Activated CD8-positive, alpha-beta T cell treated with anti-CD3 and anti-CD28 coated beads for 36 hours (primary cell): ENCODE data around the gene MBNL3. TPM values are rescaled to one million over a fixed set of nuclear protein-coding genes. Genes with fewer than 3 reads are reported as not detected.

Experiments used
- ATAC-seq: fragments of 200-7000 bp; cut with Tn5 transposase; one replicate; pipeline ENCODE4 v1.10.0; 2021; ENCODE audit warnings: mild to moderate bottlenecking, moderate library complexity
- CTCF ChIA-PET: fragments of 350-600 bp; sonication (Branson Sonifier 250); formaldehyde crosslinking; loops from one replicate; lab custom pipeline; 2021; ENCODE audit warnings: antibody characterized with exemption; lab: Charles Lee
- POLR2A ChIA-PET: fragments of 350-600 bp; sonication (Branson Sonifier 250); formaldehyde crosslinking; loops from one replicate; lab custom pipeline; 2021; ENCODE audit warnings: antibody characterized with exemption; lab: Charles Lee
- DNase-seq: peaks from one replicate; pipeline ENCODE4 v3.0.0-alpha.2; 2020
- H3K27ac Mint-ChIP-seq: one replicate; pipeline ENCODE4 v1.8.0; 2021; ENCODE audit warnings: mild to moderate bottlenecking, mixed read lengths
- H3K27me3 Mint-ChIP-seq: one replicate; pipeline ENCODE4 v1.8.0; 2021; ENCODE audit warnings: mixed read lengths
- H3K36me3 Mint-ChIP-seq: one replicate; pipeline ENCODE4 v1.8.0; 2021; ENCODE audit warnings: low read depth, mixed read lengths
- H3K4me1 Mint-ChIP-seq: one replicate; pipeline ENCODE4 v1.8.0; 2021; ENCODE audit warnings: low read depth, mixed read lengths
- H3K4me3 Mint-ChIP-seq: one replicate; pipeline ENCODE4 v1.8.0; 2021; ENCODE audit warnings: mild to moderate bottlenecking, moderate library complexity, mixed read lengths
- H3K9me3 Mint-ChIP-seq: one replicate; pipeline ENCODE4 v1.8.0; 2021; ENCODE audit warnings: mixed read lengths
- intact Hi-C: fragments of 100-400 bp; cut with micrococcal nuclease; formaldehyde crosslinking; loops from one replicate; pipeline ENCODE4 v1.10.0; 2022
- total RNA-seq, 2 experiments: library from RNA; stranded (reverse); gene quantifications; one replicate each; pipeline ENCODE4 v1.2.3, GENCODE V29; 2021
- TF ChIP-seq, protein P1 (sequence below): fragments of 200-600 bp; IDR thresholded peaks from one replicate; pipeline ENCODE4 v1.8.0; 2022; ENCODE audit warnings: antibody characterized with exemption, mild to moderate bottlenecking

MBNL3 gene
- total RNA-seq, 2 experiments from 2014 or later, result 19.8 to 23.3 TPM

DNA sequence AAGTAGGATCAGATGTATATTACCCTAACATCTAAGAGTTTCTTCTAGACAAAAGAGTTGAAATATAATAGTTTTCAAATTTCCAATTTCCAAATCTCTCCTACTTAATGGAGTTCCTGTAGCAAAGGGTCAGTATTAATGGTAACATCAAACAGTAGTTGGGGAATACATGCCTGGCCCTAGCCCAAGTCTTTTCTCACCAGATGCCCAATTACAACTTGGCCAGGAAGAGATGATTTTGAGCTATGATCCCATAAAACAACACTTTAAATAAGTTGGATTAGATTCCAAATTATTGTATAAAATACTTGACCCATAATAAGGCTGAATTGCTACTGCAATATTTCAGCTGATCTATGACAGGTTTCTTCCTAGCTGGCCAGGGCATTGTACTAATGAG is 59.9 kb downstream of the MBNL3 start:
- ATAC-seq, result no peak
- no peaks in the 10 kb centered on the region for H3K27me3 Mint-ChIP-seq
- H3K4me3 Mint-ChIP-seq, result no peak overlapping the region
- intact Hi-C loops, result no loop called here
- no peak overlapping the region for H3K27ac Mint-ChIP-seq
- CTCF ChIA-PET, result no interaction called here
- H3K4me1 Mint-ChIP-seq, result peaks cover 13% of the 10 kb centered on the region
- H3K36me3 Mint-ChIP-seq, result no peaks in the 10 kb centered on the region
- H3K9me3 Mint-ChIP-seq, result no peaks in the 10 kb centered on the region
- POLR2A ChIA-PET, result no interaction called here
- TF ChIP-seq, protein P1, sequence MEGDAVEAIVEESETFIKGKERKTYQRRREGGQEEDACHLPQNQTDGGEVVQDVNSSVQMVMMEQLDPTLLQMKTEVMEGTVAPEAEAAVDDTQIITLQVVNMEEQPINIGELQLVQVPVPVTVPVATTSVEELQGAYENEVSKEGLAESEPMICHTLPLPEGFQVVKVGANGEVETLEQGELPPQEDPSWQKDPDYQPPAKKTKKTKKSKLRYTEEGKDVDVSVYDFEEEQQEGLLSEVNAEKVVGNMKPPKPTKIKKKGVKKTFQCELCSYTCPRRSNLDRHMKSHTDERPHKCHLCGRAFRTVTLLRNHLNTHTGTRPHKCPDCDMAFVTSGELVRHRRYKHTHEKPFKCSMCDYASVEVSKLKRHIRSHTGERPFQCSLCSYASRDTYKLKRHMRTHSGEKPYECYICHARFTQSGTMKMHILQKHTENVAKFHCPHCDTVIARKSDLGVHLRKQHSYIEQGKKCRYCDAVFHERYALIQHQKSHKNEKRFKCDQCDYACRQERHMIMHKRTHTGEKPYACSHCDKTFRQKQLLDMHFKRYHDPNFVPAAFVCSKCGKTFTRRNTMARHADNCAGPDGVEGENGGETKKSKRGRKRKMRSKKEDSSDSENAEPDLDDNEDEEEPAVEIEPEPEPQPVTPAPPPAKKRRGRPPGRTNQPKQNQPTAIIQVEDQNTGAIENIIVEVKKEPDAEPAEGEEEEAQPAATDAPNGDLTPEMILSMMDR, result no peak
- DNase-seq, result no peak

DNA sequence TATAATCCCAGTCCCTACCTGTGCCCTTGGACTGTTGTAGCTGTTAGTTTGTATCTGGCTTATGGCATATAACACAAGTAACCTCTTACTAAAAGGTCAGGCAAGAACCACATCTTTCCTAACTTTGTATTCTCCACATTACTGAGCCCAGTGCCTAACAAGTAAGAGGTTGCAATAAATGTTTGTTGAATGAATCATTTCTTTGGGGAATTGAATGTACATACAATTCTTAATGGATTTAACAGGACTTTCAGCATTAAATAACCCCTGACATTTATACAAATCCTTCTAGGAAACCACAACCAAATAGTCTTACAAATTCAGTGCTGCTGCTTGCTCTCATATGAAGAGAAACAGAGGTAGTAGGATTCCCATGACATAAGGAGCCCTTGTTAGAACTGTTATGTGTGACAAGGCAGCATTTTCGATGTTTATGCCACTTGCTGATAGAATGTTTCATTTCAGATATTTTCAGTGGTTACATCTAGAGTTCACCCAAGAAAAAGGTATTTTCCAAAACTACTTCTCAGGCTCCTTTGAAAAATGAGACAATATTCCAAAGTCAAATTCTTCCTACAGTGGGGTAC is 62.0 kb downstream of the MBNL3 start:
- Mint-ChIP-seq H3K27me3 (no peaks in the 10 kb centered on the region), H3K4me3 (no peak overlapping the region), H3K36me3 (no peaks in the 10 kb centered on the region), H3K27ac (no peak overlapping the region), H3K9me3 (no peaks in the 10 kb centered on the region), H3K4me1 (peaks cover 15% of the 10 kb centered on the region)
- DNase-seq, result no peak
- intact Hi-C loops, result no loop called here
- ATAC-seq, result no peak
- TF ChIP-seq, protein P1, result no peak
- ChIA-PET CTCF (interaction anchor here (1.3 kb wide), 1 partner anchor 65 kb away, joined by 3 read pairs; no protein-coding TSS in a partner anchor), POLR2A (no interaction called here)

DNA sequence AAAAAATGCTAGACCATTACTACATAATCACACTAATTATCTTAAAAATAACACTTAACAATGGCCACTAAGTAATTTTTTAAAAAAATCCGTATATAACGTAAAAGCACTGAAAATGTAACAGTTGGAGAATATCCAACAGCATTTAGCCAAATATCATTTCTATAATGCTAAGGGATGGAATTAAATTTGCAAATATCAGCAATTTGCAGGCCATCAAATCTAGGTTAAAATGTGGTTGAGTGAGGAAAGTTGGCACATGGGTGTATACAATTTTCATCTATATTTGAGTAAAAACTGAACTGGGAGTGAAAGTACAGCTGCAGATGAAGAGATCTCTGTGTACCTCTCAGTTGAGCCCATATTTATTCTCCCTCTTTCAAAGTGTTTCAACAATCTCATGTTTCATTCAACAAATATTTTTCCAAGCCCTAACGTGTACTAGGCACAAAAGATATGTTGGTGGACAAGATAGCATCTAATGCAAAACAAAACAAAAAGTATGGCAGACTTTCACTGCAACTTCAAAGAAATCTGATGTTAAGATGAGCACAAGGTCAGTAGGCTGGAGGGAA is 63.0 kb downstream of the MBNL3 start:
- no peak overlapping the region for H3K4me3 Mint-ChIP-seq
- H3K27me3 Mint-ChIP-seq, result no peaks in the 10 kb centered on the region

DNA sequence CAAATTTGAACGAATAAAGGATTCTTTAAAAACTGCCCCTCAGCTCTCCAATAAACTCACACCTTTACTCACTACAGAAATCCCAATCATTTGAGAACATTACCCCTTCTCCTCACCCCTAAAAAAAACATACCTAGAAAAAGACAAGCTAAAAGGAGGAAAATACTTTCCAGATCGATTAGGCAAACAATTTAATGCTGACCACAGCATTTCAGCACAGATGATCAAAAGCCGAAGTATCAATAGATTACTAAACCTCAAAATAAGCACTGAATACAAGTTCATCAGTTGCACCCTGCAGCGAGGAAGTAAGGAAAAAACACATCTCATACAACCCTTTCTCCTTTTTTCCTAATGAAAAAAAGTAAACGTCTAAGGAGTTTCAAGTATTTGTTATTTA is 65.5 kb downstream of the MBNL3 start:
- H3K36me3 Mint-ChIP-seq, result peaks cover 6% of the 10 kb centered on the region
- H3K27ac Mint-ChIP-seq, result no peak overlapping the region
- no peak for DNase-seq
- H3K4me3 Mint-ChIP-seq, result no peak overlapping the region
- peaks cover 15% of the 10 kb centered on the region for H3K4me1 Mint-ChIP-seq
- ChIA-PET CTCF (no interaction called here), POLR2A (no interaction called here)
- no peaks in the 10 kb centered on the region for H3K9me3 Mint-ChIP-seq
- no peaks in the 10 kb centered on the region for H3K27me3 Mint-ChIP-seq
- no peak for ATAC-seq
- TF ChIP-seq, protein P1, result no peak
- intact Hi-C loops, result no loop called here

More for the DNA sequence above, 63.0 kb downstream of the MBNL3 start:
- Mint-ChIP-seq H3K36me3 (no peaks in the 10 kb centered on the region), H3K4me1 (peaks cover 15% of the 10 kb centered on the region), H3K27ac (no peak overlapping the region), H3K9me3 (no peaks in the 10 kb centered on the region)
- intact Hi-C loops, result no loop called here
- TF ChIP-seq, protein P1, result no peak
- ChIA-PET POLR2A (no interaction called here), CTCF (no interaction called here)
- DNase-seq, result no peak
- no peak for ATAC-seq

DNA sequence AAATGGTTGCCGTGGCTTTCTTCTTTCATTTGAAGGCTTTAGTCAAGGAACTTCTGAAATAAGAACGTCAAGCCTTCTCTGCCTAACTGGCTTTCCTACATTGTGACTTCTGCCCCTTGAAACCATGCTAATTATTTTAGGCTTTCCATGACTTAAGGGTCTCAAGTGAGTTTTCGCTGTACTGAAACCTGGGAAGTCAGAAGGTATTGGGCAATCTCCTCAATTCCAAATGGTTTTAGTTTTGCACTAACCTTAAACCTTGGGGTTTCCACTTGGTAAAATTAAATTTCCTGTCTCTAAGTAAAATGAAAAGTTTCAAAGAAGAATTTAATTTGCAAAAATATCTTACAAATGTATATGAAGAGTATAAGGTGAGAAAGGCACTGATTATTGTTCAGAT is 73.8 kb downstream of the MBNL3 start:
- DNase-seq (no peak), ATAC-seq (no peak)
- Mint-ChIP-seq H3K27me3 (no peaks in the 10 kb centered on the region), H3K9me3 (no peaks in the 10 kb centered on the region), H3K4me1 (peaks cover 2% of the 10 kb centered on the region), H3K4me3 (no peak overlapping the region), H3K27ac (no peak overlapping the region), H3K36me3 (peaks cover under 1% of the 10 kb centered on the region)
- intact Hi-C loops, result no loop called here
- CTCF ChIA-PET, result no interaction called here
- TF ChIP-seq, protein P1, result no peak
- POLR2A ChIA-PET, result no interaction called here
